HG02610 (cell line): ENCODE measurements around the gene POU4F3.
"Not testable (repeated sequence)": the region's sequence is repeated elsewhere in the genome, so short reads cannot be mapped to it uniquely, and the experiment has no call there.

Experiments
- ATAC-seq: cut with Tn5 transposase; IDR thresholded peaks from one replicate; pipeline ENCODE4 v1.9.1; 2021; ENCODE audit warnings: mild to moderate bottlenecking, moderate library complexity; ENCODE audit not compliant: unreplicated experiment

Gene POU4F3

GRCh38 chr5:146338774-146339714, at the start of gene POU4F3:
POU4F3 (plus strand) TSS chr5:146338839; CDS start chr5:146339113, 274 bp downstream.
- ATAC-seq, result no peak

- no peak for ATAC-seq
These were observed 48.3 kb upstream of the POU4F3 start for GRCh38 chr5:146290318-146290717.

GRCh38 chr5:146291421-146292074, 47.1 kb upstream of the POU4F3 start:
- peak; percentile 74 for ATAC-seq

GRCh38 chr5:146296245-146296644, 42.4 kb upstream of the POU4F3 start:
- no peak for ATAC-seq

- ATAC-seq, result not testable (repeated sequence)
These were observed 39.7 kb upstream of the POU4F3 start for GRCh38 chr5:146298920-146299319.

- no peak for ATAC-seq
These were observed 37.0 kb upstream of the POU4F3 start for GRCh38 chr5:146301626-146302025.

- no peak for ATAC-seq
These were observed 36.2 kb upstream of the POU4F3 start for GRCh38 chr5:146302406-146302805.

GRCh38 chr5:146306838-146307237, 31.8 kb upstream of the POU4F3 start:
- ATAC-seq, result no peak

- no peak for ATAC-seq
These were observed 30.8 kb upstream of the POU4F3 start for GRCh38 chr5:146307796-146308195.

- ATAC-seq, result no peak
These were observed 28.1 kb upstream of the POU4F3 start for GRCh38 chr5:146310540-146310939.

- no peak for ATAC-seq
These were observed 27.4 kb upstream of the POU4F3 start for GRCh38 chr5:146311278-146311677.

- ATAC-seq, result no peak
These were observed 25.6 kb upstream of the POU4F3 start for GRCh38 chr5:146313027-146313426.

- ATAC-seq, result no peak
These were observed 17.1 kb upstream of the POU4F3 start for GRCh38 chr5:146321571-146321970.

GRCh38 chr5:146327257-146327870, 11.3 kb upstream of the POU4F3 start:
- ATAC-seq, result no peak

- no peak for ATAC-seq
These were observed 10.7 kb upstream of the POU4F3 start for GRCh38 chr5:146327989-146328388.

- no peak for ATAC-seq
These were observed 8.9 kb upstream of the POU4F3 start for GRCh38 chr5:146329697-146330096.

- ATAC-seq, result no peak
These were observed 7.2 kb upstream of the POU4F3 start for GRCh38 chr5:146331423-146331822.

GRCh38 chr5:146334074-146334533, 4.5 kb upstream of the POU4F3 start:
- no peak for ATAC-seq

- no peak for ATAC-seq
These were observed 2.4 kb upstream of the POU4F3 start for GRCh38 chr5:146336197-146336596.

GRCh38 chr5:146337264-146337904, 1.3 kb upstream of the POU4F3 start:
- ATAC-seq, result no peak

GRCh38 chr5:146337928-146338327, 711 bp upstream of the POU4F3 start:
- no peak for ATAC-seq
